ENCODE measurements around the gene PAF1.

PAF1 gene

GRCh38 chr19:39425744-39426143 is 34.8 kb upstream of the PAF1 start:
- peaks cover 4% of the 10 kb centered on the region for H3K4me1 Mint-ChIP-seq (ENCODE audit: low read depth)
- intact Hi-C loops (cut with micrococcal nuclease), result no loop called here
- H3K9me3 Mint-ChIP-seq, result no peaks in the 10 kb centered on the region
- no peaks in the 10 kb centered on the region for H3K27me3 Mint-ChIP-seq
- H3K36me3 Mint-ChIP-seq (ENCODE audit: low read depth), result peaks cover 35% of the 10 kb centered on the region
- no peak overlapping the region for H3K27ac Mint-ChIP-seq
- no peak overlapping the region for H3K4me3 Mint-ChIP-seq

- peaks cover 35% of the 10 kb centered on the region for H3K36me3 Mint-ChIP-seq (ENCODE audit: low read depth)
- H3K27ac Mint-ChIP-seq, result no peak overlapping the region
- H3K27me3 Mint-ChIP-seq, result no peaks in the 10 kb centered on the region
- no peaks in the 10 kb centered on the region for H3K9me3 Mint-ChIP-seq
- no peaks in the 10 kb centered on the region for H3K4me1 Mint-ChIP-seq (ENCODE audit: low read depth)
- intact Hi-C loops (cut with micrococcal nuclease), result no loop called here
- H3K4me3 Mint-ChIP-seq, result no peak overlapping the region
Observed at GRCh38 chr19:39424934-39425333, 34.0 kb upstream of the PAF1 start.

GRCh38 chr19:39423258-39424086 is 32.6 kb upstream of the PAF1 start:
- no peaks in the 10 kb centered on the region for H3K27me3 Mint-ChIP-seq
- H3K4me1 Mint-ChIP-seq (ENCODE audit: low read depth), result no peaks in the 10 kb centered on the region
- H3K36me3 Mint-ChIP-seq (ENCODE audit: low read depth), result peaks cover 42% of the 10 kb centered on the region
- H3K4me3 Mint-ChIP-seq, result no peak overlapping the region
- intact Hi-C loops (cut with micrococcal nuclease), result no loop called here
- H3K27ac Mint-ChIP-seq, result no peak overlapping the region
- H3K9me3 Mint-ChIP-seq, result no peaks in the 10 kb centered on the region

- H3K27ac Mint-ChIP-seq, result no peak overlapping the region
Observed at GRCh38 chr19:39422020-39422419, 31.1 kb upstream of the PAF1 start.

GRCh38 chr19:39420769-39421168 is 29.9 kb upstream of the PAF1 start:
- Mint-ChIP-seq H3K27me3 (no peaks in the 10 kb centered on the region), H3K4me1 (ENCODE audit: low read depth) (peaks cover 16% of the 10 kb centered on the region), H3K4me3 (no peak overlapping the region), H3K27ac (no peak overlapping the region), H3K36me3 (ENCODE audit: low read depth) (peaks cover 64% of the 10 kb centered on the region), H3K9me3 (no peaks in the 10 kb centered on the region)
- intact Hi-C loops (cut with micrococcal nuclease), result no loop called here

More at GRCh38 chr19:39422020-39422419, 31.1 kb upstream of the PAF1 start:
- intact Hi-C loops (cut with micrococcal nuclease), result no loop called here
- Mint-ChIP-seq H3K4me1 (ENCODE audit: low read depth) (peaks cover 11% of the 10 kb centered on the region), H3K36me3 (ENCODE audit: low read depth) (peaks cover 55% of the 10 kb centered on the region), H3K27me3 (no peaks in the 10 kb centered on the region), H3K4me3 (no peak overlapping the region), H3K9me3 (no peaks in the 10 kb centered on the region)

GRCh38 chr19:39419003-39419402 is 28.1 kb upstream of the PAF1 start:
- Mint-ChIP-seq H3K27ac (no peak overlapping the region), H3K36me3 (ENCODE audit: low read depth) (peaks cover 56% of the 10 kb centered on the region), H3K27me3 (no peaks in the 10 kb centered on the region), H3K4me3 (no peak overlapping the region), H3K4me1 (ENCODE audit: low read depth) (peaks cover 29% of the 10 kb centered on the region), H3K9me3 (no peaks in the 10 kb centered on the region)
- intact Hi-C loops (cut with micrococcal nuclease), result no loop called here

GRCh38 chr19:39417463-39418181 is 26.7 kb upstream of the PAF1 start:
- peaks cover 43% of the 10 kb centered on the region for H3K36me3 Mint-ChIP-seq (ENCODE audit: low read depth)
- H3K27ac Mint-ChIP-seq, result peak overlapping the region; percentile 42
- peaks cover 2% of the 10 kb centered on the region for H3K27me3 Mint-ChIP-seq
- H3K4me1 Mint-ChIP-seq (ENCODE audit: low read depth), result peaks cover 34% of the 10 kb centered on the region
- no peaks in the 10 kb centered on the region for H3K9me3 Mint-ChIP-seq
- no peak overlapping the region for H3K4me3 Mint-ChIP-seq
- intact Hi-C loops (cut with micrococcal nuclease), result no loop called here

GRCh38 chr19:39416152-39417120 is 25.5 kb upstream of the PAF1 start:
- Mint-ChIP-seq H3K36me3 (ENCODE audit: low read depth) (peaks cover 31% of the 10 kb centered on the region), H3K4me1 (ENCODE audit: low read depth) (peaks cover 37% of the 10 kb centered on the region)

GRCh38 chr19:39415111-39416046 is 24.5 kb upstream of the PAF1 start:
- Mint-ChIP-seq H3K36me3 (ENCODE audit: low read depth) (peaks cover 40% of the 10 kb centered on the region), H3K27ac (no peak overlapping the region), H3K4me1 (ENCODE audit: low read depth) (peaks cover 47% of the 10 kb centered on the region), H3K27me3 (peaks cover 2% of the 10 kb centered on the region), H3K4me3 (no peak overlapping the region), H3K9me3 (no peaks in the 10 kb centered on the region)
- intact Hi-C loops (cut with micrococcal nuclease), result no loop called here

More at GRCh38 chr19:39416152-39417120, 25.5 kb upstream of the PAF1 start:
- intact Hi-C loops (cut with micrococcal nuclease), result no loop called here
- Mint-ChIP-seq H3K4me3 (no peak overlapping the region), H3K27ac (no peak overlapping the region), H3K27me3 (peaks cover 2% of the 10 kb centered on the region), H3K9me3 (no peaks in the 10 kb centered on the region)

GRCh38 chr19:39413911-39414608 is 23.2 kb upstream of the PAF1 start:
- H3K36me3 Mint-ChIP-seq (ENCODE audit: low read depth), result peaks cover 52% of the 10 kb centered on the region
- intact Hi-C loops (cut with micrococcal nuclease), result loop anchor here (5.0 kb wide), 1 partner anchor 72 kb away; the partner anchor contains the start of gene SAMD4B
- peak overlapping the region; percentile 81 for H3K4me3 Mint-ChIP-seq

GRCh38 chr19:39413272-39413910 is 22.5 kb upstream of the PAF1 start:
- Mint-ChIP-seq H3K9me3 (no peaks in the 10 kb centered on the region), H3K27me3 (peaks cover 2% of the 10 kb centered on the region), H3K4me3 (peak overlapping the region; percentile 81), H3K27ac (peak overlapping the region; percentile 98), H3K4me1 (ENCODE audit: low read depth) (peaks cover 52% of the 10 kb centered on the region), H3K36me3 (ENCODE audit: low read depth) (peaks cover 52% of the 10 kb centered on the region)
- intact Hi-C loops (cut with micrococcal nuclease), result loop anchor here (5.0 kb wide), 1 partner anchor 71 kb away; the partner anchor contains the start of gene SAMD4B

More at GRCh38 chr19:39413911-39414608, 23.2 kb upstream of the PAF1 start:
- H3K27ac Mint-ChIP-seq, result peak overlapping the region; percentile 98
- H3K9me3 Mint-ChIP-seq, result no peaks in the 10 kb centered on the region
- peaks cover 52% of the 10 kb centered on the region for H3K4me1 Mint-ChIP-seq (ENCODE audit: low read depth)
- H3K27me3 Mint-ChIP-seq, result peaks cover 2% of the 10 kb centered on the region

- H3K9me3 Mint-ChIP-seq, result no peaks in the 10 kb centered on the region
- peak overlapping the region; percentile 81 for H3K4me3 Mint-ChIP-seq
- intact Hi-C loops (cut with micrococcal nuclease), result loop anchor here (1.0 to 5.0 kb wide), 3 partner anchors 15 to 71 kb away; partner anchors contain the start of gene SAMD4B
- peaks cover 2% of the 10 kb centered on the region for H3K27me3 Mint-ChIP-seq
- peaks cover 53% of the 10 kb centered on the region for H3K36me3 Mint-ChIP-seq (ENCODE audit: low read depth)
- peaks cover 49% of the 10 kb centered on the region for H3K4me1 Mint-ChIP-seq (ENCODE audit: low read depth)
- H3K27ac Mint-ChIP-seq, result peak overlapping the region; percentile 98
Observed at GRCh38 chr19:39412867-39413271, 22.0 kb upstream of the PAF1 start.
